Tibial nerve (tissue), 4 donors: ENCODE measurements around the gene ULK3.

Source experiments
- EP300 ChIP-seq, 2 donors: sonication (generic); formaldehyde crosslinking; IDR thresholded peaks; one replicate each; pipeline ENCODE4 v1.6.1; 2017; ENCODE audit warnings: antibody characterized with exemption in 2 of 2, mild to moderate bottlenecking in 1 of 2
- POLR2A ChIP-seq, 2 donors: fragments of 450-650 bp; IDR thresholded peaks; one replicate each; pipeline ENCODE4 v1.6.1; 2017; ENCODE audit warnings: antibody characterized with exemption in 2 of 2, mild to moderate bottlenecking in 2 of 2, moderate library complexity in 2 of 2
- TF ChIP-seq, protein P1 (sequence below), 5 experiments: fragments of 200-600 bp in 3 of 5; fragments of 450-650 bp in 2 of 5; sonication (generic) in 3 of 5; IDR thresholded peaks; one replicate each; pipeline ENCODE4 v1.5.1; 2016 to 2019; ENCODE audit warnings: antibody characterized with exemption in 5 of 5, mild to moderate bottlenecking in 3 of 5, moderate library complexity in 2 of 5

DNA sequence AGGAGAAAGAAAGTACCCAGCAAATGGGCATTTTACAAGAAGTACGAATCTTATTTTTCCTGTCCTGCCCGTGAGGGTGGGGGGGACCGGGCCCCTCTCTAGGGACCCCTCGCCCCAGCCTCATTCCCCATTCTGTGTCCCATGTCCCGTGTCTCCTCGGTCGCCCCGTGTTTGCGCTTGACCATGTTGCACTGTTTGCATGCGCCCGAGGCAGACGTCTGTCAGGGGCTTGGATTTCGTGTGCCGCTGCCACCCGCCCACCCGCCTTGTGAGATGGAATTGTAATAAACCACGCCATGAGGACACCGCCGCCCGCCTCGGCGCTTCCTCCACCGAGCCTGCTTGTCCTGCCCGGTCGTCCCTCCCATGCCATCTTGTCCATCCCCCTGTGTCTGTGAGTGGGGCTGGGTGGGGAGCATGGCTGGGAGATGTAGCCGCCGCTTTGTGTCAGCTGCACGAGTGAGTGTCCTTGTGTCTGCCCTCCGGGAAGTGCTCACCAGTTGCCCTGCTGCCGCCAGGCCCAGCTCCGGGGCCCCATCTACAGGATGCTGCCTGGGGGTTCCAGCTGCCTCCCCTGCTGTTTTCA, 40.0 kb downstream of the ULK3 start:
- TF ChIP-seq, protein P1, sequence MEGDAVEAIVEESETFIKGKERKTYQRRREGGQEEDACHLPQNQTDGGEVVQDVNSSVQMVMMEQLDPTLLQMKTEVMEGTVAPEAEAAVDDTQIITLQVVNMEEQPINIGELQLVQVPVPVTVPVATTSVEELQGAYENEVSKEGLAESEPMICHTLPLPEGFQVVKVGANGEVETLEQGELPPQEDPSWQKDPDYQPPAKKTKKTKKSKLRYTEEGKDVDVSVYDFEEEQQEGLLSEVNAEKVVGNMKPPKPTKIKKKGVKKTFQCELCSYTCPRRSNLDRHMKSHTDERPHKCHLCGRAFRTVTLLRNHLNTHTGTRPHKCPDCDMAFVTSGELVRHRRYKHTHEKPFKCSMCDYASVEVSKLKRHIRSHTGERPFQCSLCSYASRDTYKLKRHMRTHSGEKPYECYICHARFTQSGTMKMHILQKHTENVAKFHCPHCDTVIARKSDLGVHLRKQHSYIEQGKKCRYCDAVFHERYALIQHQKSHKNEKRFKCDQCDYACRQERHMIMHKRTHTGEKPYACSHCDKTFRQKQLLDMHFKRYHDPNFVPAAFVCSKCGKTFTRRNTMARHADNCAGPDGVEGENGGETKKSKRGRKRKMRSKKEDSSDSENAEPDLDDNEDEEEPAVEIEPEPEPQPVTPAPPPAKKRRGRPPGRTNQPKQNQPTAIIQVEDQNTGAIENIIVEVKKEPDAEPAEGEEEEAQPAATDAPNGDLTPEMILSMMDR (IDR thresholded peaks at IDR 0.05) = no peak
- no peak for TF ChIP-seq POLR2A (IDR thresholded peaks at IDR 0.05)
- TF ChIP-seq EP300 (IDR thresholded peaks at IDR 0.05) = no peak
